IPS-15b (cell line): ENCODE results near the gene CACNG7.

Experiments
- H3K27me3 ChIP-seq: one replicate; pipeline ENCODE4 v1.6.1; 2013; ENCODE audit warnings: low read length; ENCODE audit not compliant: control insufficient read depth, insufficient read depth
- H3K36me3 ChIP-seq: one replicate; pipeline ENCODE4 v1.6.1; 2013; ENCODE audit warnings: low read length; ENCODE audit not compliant: control insufficient read depth, insufficient read depth
- H3K4me1 ChIP-seq: one replicate; pipeline ENCODE4 v1.6.1; 2013; ENCODE audit warnings: mild to moderate bottlenecking, low read length; ENCODE audit not compliant: control insufficient read depth, insufficient read depth
- H3K4me3 ChIP-seq: one replicate; pipeline ENCODE4 v1.5.1; 2013; ENCODE audit warnings: low read depth, low read length
- H3K9ac ChIP-seq: one replicate; pipeline ENCODE4 v1.6.1; 2013; ENCODE audit warnings: low read depth, mild to moderate bottlenecking, low read length
- H3K9me3 ChIP-seq: one replicate; pipeline ENCODE4 v1.6.1; 2013; ENCODE audit warnings: mild to moderate bottlenecking, low read length; ENCODE audit not compliant: control insufficient read depth, insufficient read depth

CACNG7 gene

GRCh38 chr19:53897459-53897858 lies 11.6 kb upstream of the CACNG7 start:
- peaks cover 5% of the 10 kb centered on the region for H3K36me3 ChIP-seq
- no peaks in the 10 kb centered on the region for H3K9me3 ChIP-seq
- H3K9ac ChIP-seq = no peak overlapping the region
- H3K27me3 ChIP-seq = peaks cover 7% of the 10 kb centered on the region
- H3K4me1 ChIP-seq = peaks cover 8% of the 10 kb centered on the region
- peak overlapping the region; percentile 55 for H3K4me3 ChIP-seq

GRCh38 chr19:53898166-53898565 lies 10.9 kb upstream of the CACNG7 start:
- H3K4me3 ChIP-seq = peak overlapping the region; percentile 55
- no peaks in the 10 kb centered on the region for H3K9me3 ChIP-seq
- H3K36me3 ChIP-seq = peaks cover 5% of the 10 kb centered on the region
- no peak overlapping the region for H3K9ac ChIP-seq
- peaks cover 7% of the 10 kb centered on the region for H3K27me3 ChIP-seq
- H3K4me1 ChIP-seq = peaks cover 8% of the 10 kb centered on the region

DNA sequence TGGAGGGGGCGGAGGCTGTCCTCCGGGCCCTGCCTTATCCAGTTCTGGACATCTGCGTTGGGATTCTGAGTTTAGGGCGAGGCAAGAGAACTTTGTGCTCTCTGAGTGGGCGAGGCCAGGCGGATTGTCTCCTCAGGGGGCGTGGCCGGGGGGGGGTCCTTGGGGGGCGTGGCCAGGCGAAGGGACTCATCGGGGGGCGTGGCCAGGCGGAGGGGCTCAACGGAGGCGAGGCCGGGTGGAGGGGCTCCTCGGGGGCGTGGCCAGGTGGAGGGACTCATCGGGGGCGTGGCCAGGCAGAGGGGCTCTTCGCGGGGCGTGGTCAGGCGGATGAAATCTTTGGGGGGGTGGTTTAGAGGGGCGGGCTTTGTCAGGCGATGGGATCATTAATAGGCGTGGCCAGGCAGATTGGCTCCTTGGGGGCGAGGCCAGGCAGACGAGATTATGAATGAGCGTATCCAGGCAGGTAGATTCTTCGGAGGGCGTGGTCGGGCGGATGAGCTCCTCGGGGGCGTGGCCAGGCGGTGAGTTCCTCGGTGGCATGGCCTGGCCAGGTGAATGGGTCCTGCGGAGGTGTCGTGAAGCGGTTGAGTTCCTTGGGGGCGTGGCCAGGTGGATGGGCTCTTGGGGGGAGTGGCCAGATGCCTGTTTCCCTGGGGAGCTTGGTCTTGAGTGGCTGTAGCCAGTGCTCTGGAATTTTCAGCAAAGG lies 10.3 kb upstream of the CACNG7 start:
- Histone ChIP-seq H3K36me3 (peaks cover 5% of the 10 kb centered on the region), H3K4me1 (peaks cover 8% of the 10 kb centered on the region), H3K27me3 (peaks cover 7% of the 10 kb centered on the region), H3K9me3 (no peaks in the 10 kb centered on the region), H3K9ac (no peak overlapping the region), H3K4me3 (peak overlapping the region; percentile 55)

- Histone ChIP-seq H3K4me3 (no peak overlapping the region), H3K4me1 (peaks cover 8% of the 10 kb centered on the region), H3K36me3 (peaks cover 5% of the 10 kb centered on the region), H3K9ac (no peak overlapping the region), H3K9me3 (no peaks in the 10 kb centered on the region), H3K27me3 (peaks cover 11% of the 10 kb centered on the region)
Observed at GRCh38 chr19:53900191-53900860, 8.8 kb upstream of the CACNG7 start.

- Histone ChIP-seq H3K9me3 (no peaks in the 10 kb centered on the region), H3K36me3 (peaks cover 5% of the 10 kb centered on the region), H3K27me3 (peaks cover 27% of the 10 kb centered on the region), H3K4me3 (no peak overlapping the region), H3K4me1 (peaks cover 9% of the 10 kb centered on the region), H3K9ac (no peak overlapping the region)
Observed at GRCh38 chr19:53903055-53903680, 5.9 kb upstream of the CACNG7 start.

DNA sequence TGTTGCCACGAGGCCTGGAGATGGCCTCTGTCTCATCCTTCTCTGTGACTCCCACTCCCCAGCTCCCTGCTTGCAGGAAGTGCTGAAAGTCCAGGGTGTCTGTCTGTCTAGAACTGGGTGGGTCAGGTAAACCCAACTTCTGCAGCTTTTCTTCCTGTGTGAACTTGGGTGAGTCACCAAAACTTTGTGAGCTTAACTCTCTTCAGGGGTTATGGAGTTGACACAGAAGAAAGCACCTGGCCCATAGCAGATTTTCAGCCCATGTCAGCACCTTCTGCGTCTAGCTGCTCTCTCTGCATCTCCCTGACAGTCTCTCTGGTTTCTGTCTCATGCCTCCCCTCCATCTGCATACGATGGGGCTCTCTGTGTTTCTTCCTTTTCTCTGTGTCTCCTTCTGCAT lies 4.2 kb upstream of the CACNG7 start:
- H3K9ac ChIP-seq = no peak overlapping the region
- H3K4me1 ChIP-seq = peaks cover 6% of the 10 kb centered on the region
- no peak overlapping the region for H3K4me3 ChIP-seq
- peaks cover 34% of the 10 kb centered on the region for H3K27me3 ChIP-seq
- H3K9me3 ChIP-seq = no peaks in the 10 kb centered on the region
- peaks cover 5% of the 10 kb centered on the region for H3K36me3 ChIP-seq

DNA sequence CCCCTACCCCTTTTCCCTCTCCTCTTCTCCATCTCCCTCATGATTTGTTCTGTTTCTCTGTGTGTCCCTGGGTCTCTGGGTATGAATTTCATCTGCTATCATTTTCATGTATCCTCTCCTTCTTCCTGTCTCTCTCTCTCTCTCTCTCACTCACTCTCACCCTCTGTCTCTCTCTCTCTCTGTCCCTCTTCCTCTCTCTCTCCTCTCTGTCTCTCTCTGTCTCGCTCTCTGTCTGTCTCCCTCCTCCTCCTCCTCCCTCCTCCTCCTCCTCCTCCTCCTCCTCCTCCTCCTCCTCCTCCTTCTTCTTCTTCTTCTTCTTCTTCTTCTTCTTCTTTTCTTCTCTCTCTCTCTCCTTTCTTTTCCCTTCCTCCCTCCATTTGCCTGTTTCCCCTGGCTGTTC lies 3.3 kb upstream of the CACNG7 start:
- peaks cover under 1% of the 10 kb centered on the region for H3K36me3 ChIP-seq
- peak overlapping the region; percentile 59 for H3K4me3 ChIP-seq
- H3K27me3 ChIP-seq = peaks cover 42% of the 10 kb centered on the region
- peaks cover 6% of the 10 kb centered on the region for H3K4me1 ChIP-seq
- no peak overlapping the region for H3K9ac ChIP-seq
- H3K9me3 ChIP-seq = no peaks in the 10 kb centered on the region

DNA sequence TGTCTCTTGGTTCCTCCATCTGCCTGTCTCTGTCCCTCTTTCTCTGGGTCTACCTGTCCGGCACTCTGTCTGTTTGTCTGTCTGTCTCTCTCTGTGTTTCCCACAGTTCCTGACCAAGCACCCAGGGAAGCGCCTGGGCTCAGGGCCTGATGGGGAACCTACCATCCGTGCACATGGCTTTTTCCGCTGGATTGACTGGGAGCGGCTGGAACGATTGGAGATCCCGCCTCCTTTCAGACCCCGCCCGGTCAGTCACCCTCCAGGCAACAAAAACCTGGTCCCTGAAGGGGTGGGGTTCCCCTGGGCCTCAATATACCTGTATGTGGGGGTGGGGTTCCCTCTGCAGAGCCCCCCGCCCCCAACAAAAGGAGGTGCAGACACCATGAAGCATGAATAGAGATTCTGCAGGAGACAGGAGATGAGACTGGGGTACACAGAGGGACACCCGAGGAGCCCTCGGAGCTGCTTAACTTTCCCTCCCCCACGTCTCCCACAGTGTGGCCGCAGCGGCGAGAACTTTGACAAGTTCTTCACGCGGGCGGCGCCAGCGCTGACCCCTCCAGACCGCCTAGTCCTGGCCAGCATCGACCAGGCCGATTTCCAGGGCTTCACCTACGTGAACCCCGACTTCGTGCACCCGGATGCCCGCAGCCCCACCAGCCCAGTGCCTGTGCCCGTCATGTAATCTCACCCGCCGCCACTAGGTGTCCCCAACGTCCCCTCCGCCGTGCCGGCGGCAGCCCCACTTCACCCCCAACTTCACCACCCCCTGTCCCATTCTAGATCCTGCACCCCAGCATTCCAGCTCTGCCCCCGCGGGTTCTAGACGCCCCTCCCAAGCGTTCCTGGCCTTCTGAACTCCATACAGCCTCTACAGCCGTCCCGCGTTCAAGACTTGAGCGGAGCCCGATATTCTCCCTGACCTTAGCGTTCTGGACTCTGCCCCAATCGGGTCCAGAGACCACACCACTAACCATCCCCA lies 2.6 kb upstream of the CACNG7 start:
- Histone ChIP-seq H3K9ac (no peak overlapping the region), H3K36me3 (no peaks in the 10 kb centered on the region), H3K4me3 (peak overlapping the region; percentile 59), H3K4me1 (peaks cover 6% of the 10 kb centered on the region), H3K9me3 (no peaks in the 10 kb centered on the region), H3K27me3 (peaks cover 49% of the 10 kb centered on the region)

- H3K36me3 ChIP-seq = no peaks in the 10 kb centered on the region
- peaks cover 6% of the 10 kb centered on the region for H3K4me1 ChIP-seq
- no peak overlapping the region for H3K9ac ChIP-seq
- no peaks in the 10 kb centered on the region for H3K9me3 ChIP-seq
- peak overlapping the region; percentile 59 for H3K4me3 ChIP-seq
- H3K27me3 ChIP-seq = peaks cover 55% of the 10 kb centered on the region
Observed at GRCh38 chr19:53907193-53907581, 1.9 kb upstream of the CACNG7 start.

GRCh38 chr19:53907690-53908089 lies 1.4 kb upstream of the CACNG7 start:
- H3K36me3 ChIP-seq = no peaks in the 10 kb centered on the region
- H3K4me1 ChIP-seq = peaks cover 6% of the 10 kb centered on the region
- H3K27me3 ChIP-seq = peaks cover 57% of the 10 kb centered on the region
- H3K9me3 ChIP-seq = no peaks in the 10 kb centered on the region
- peak overlapping the region; percentile 32 for H3K9ac ChIP-seq
- peak overlapping the region; percentile 59 for H3K4me3 ChIP-seq
